Neural progenitor cell (in vitro differentiated cells): ENCODE results near the gene CHTOP. TPM values are rescaled to one million over a fixed set of nuclear protein-coding genes. Genes with fewer than 3 reads are reported as not detected.
A peak's percentile ranks its signal among the peaks of the same experiment; 100 is the strongest.

ENCODE experiments used
- DNase-seq: peaks from one replicate; pipeline ENCODE4 v3.0.0-alpha.2; 2016; ENCODE audit warnings: low spot score
- H2AFZ ChIP-seq: fragments of 200-600 bp; sonication (generic); replicated peaks from 2 replicates; pipeline ENCODE4 v1.6.1; 2016; ENCODE audit warnings: antibody characterized with exemption
- H3F3A ChIP-seq: fragments of 200-600 bp; sonication (generic); 2 replicates; pipeline ENCODE4 v1.6.1; 2016; ENCODE audit warnings: antibody characterized with exemption, low read depth
- H3K27ac ChIP-seq: fragments of 200-600 bp; sonication (generic); 2 replicates; pipeline ENCODE4 v1.5.1; 2016; ENCODE audit warnings: mild to moderate bottlenecking
- H3K27me3 ChIP-seq: fragments of 200-600 bp; sonication (generic); 2 replicates; pipeline ENCODE4 v1.6.1; 2016; ENCODE audit warnings: mild to moderate bottlenecking, moderate library complexity
- H3K36me3 ChIP-seq: fragments of 200-600 bp; sonication (generic); 2 replicates; pipeline ENCODE4 v1.5.1; 2016
- H3K4me1 ChIP-seq: fragments of 200-600 bp; sonication (generic); 2 replicates; pipeline ENCODE4 v1.6.1; 2016; ENCODE audit warnings: mixed run types
- H3K4me2 ChIP-seq: fragments of 200-600 bp; sonication (generic); 2 replicates; pipeline ENCODE4 v1.6.1; 2016
- H3K4me3 ChIP-seq: fragments of 200-600 bp; sonication (generic); 2 replicates; pipeline ENCODE4 v1.5.1; 2016
- H3K79me2 ChIP-seq: fragments of 200-600 bp; sonication (generic); 2 replicates; pipeline ENCODE4 v1.6.1; 2016; ENCODE audit warnings: low read depth
- H3K9ac ChIP-seq: fragments of 200-600 bp; sonication (generic); 2 replicates; pipeline ENCODE4 v1.6.1; 2016
- H3K9me3 ChIP-seq: fragments of 200-600 bp; sonication (generic); 2 replicates; pipeline ENCODE4 v1.5.1; 2016; ENCODE audit warnings: low read depth
- H4K20me1 ChIP-seq: fragments of 200-600 bp; sonication (generic); 2 replicates; pipeline ENCODE4 v1.6.1; 2016; ENCODE audit warnings: low read depth
- H3K27ac Mint-ChIP-seq: 3 replicates; pipeline ENCODE4 v1.8.0; 2021; ENCODE audit warnings: mixed read lengths
- H3K27me3 Mint-ChIP-seq: 2 replicates; pipeline ENCODE4 v1.8.0; 2022; ENCODE audit warnings: low read depth, mild to moderate bottlenecking, inconsistent platforms, moderate library complexity, mixed read lengths; ENCODE audit not compliant: insufficient read depth
- H3K36me3 Mint-ChIP-seq: 3 replicates; pipeline ENCODE4 v1.8.0; 2021; ENCODE audit warnings: mixed read lengths
- H3K4me1 Mint-ChIP-seq: 3 replicates; pipeline ENCODE4 v1.8.0; 2021; ENCODE audit warnings: mixed read lengths
- H3K4me3 Mint-ChIP-seq: 3 replicates; pipeline ENCODE4 v1.8.0; 2021; ENCODE audit warnings: mild to moderate bottlenecking, moderate library complexity, mixed read lengths
- H3K9me3 Mint-ChIP-seq: 3 replicates; pipeline ENCODE4 v1.8.0; 2020; ENCODE audit warnings: mixed read lengths
- CTCF ChIP-seq: fragments of 200-600 bp; sonication (generic); IDR thresholded peaks from 2 replicates; pipeline ENCODE4 v1.5.1; 2017; ENCODE audit warnings: antibody characterized with exemption, mild to moderate bottlenecking
- EZH2 ChIP-seq: fragments of 200-600 bp; sonication (generic); IDR thresholded peaks from 2 replicates; pipeline ENCODE4 v1.6.1; 2017; ENCODE audit warnings: antibody characterized with exemption, mild to moderate bottlenecking, moderate library complexity
- EZH2phosphoT487 ChIP-seq: fragments of 200-600 bp; sonication (generic); IDR thresholded peaks from 2 replicates; pipeline ENCODE4 v1.6.1; 2017; ENCODE audit warnings: antibody characterized with exemption
- total RNA-seq: library from RNA; depleted of rRNA; stranded (reverse); fragments of >200 nt; gene quantifications from 2 replicates; pipeline ENCODE4 v1.2.3, GENCODE V29; 2015; ENCODE audit warnings: low replicate concordance

CHTOP gene
- total RNA-seq, 1 donor from 2014 or later = 96.1 TPM

GRCh38 chr1:153678519-153679336 lies 44.9 kb downstream of the CHTOP start, which contains the start of gene NPR1:
TSS of gene NPR1 (plus strand) at chr1:153678688. CDS start at chr1:153679109, 421 bp downstream.
- Histone ChIP-seq H4K20me1 (peaks cover 5% of the 10 kb centered on the region), H3K27me3 (peaks cover 52% of the 10 kb centered on the region), H3K4me1 (peaks cover 18% of the 10 kb centered on the region), H2AFZ (peak within 1 kb of the TSS; percentile 83), H3K4me2 (peak within 1 kb of the TSS; percentile 94), H3K4me3 (peak within 1 kb of the TSS; percentile 51), H3K36me3 (no peaks in the 10 kb centered on the region), H3K79me2 (no peaks in the 10 kb centered on the region), H3F3A (peaks cover 13% of the 10 kb centered on the region), H3K9me3 (no peaks in the 10 kb centered on the region), H3K27ac (no peak within 1 kb of the TSS), H3K9ac (no peak within 1 kb of the TSS)
- peaks cover 2% of the 10 kb centered on the region for H3K36me3 Mint-ChIP-seq
- H3K9me3 Mint-ChIP-seq = peaks cover 2% of the 10 kb centered on the region
- peak; percentile 49 for DNase-seq
- TF ChIP-seq EZH2 (peak; percentile 83), EZH2phosphoT487 (no peak)
- H3K4me3 Mint-ChIP-seq = peak within 1 kb of the TSS; percentile 80
- H3K4me1 Mint-ChIP-seq = peaks cover 20% of the 10 kb centered on the region
- H3K27ac Mint-ChIP-seq = no peak within 1 kb of the TSS
- H3K27me3 Mint-ChIP-seq = peaks cover 45% of the 10 kb centered on the region

GRCh38 chr1:153679337-153680119 lies 45.7 kb downstream of the CHTOP start:
- H3K27ac ChIP-seq = no peak overlapping the region
- H3K36me3 ChIP-seq = no peaks in the 10 kb centered on the region
- Mint-ChIP-seq H3K9me3 (peaks cover 2% of the 10 kb centered on the region), H3K4me1 (peaks cover 20% of the 10 kb centered on the region), H3K4me3 (peak overlapping the region; percentile 79), H3K27ac (no peak overlapping the region), H3K27me3 (peaks cover 45% of the 10 kb centered on the region), H3K36me3 (peaks cover 2% of the 10 kb centered on the region)
- H3K9me3 ChIP-seq = no peaks in the 10 kb centered on the region
- peak overlapping the region; percentile 83 for H2AFZ ChIP-seq
- H3K79me2 ChIP-seq = no peaks in the 10 kb centered on the region
- peak overlapping the region; percentile 51 for H3K4me3 ChIP-seq
- peak; percentile 70 for DNase-seq
- H4K20me1 ChIP-seq = peaks cover 5% of the 10 kb centered on the region
- H3K9ac ChIP-seq = no peak overlapping the region
- peaks cover 18% of the 10 kb centered on the region for H3K4me1 ChIP-seq
- peak; percentile 63 for TF ChIP-seq EZH2
- peak; percentile 95 for TF ChIP-seq EZH2phosphoT487
- peak; percentile 35 for TF ChIP-seq CTCF
- peaks cover 13% of the 10 kb centered on the region for H3F3A ChIP-seq
- peak overlapping the region; percentile 94 for H3K4me2 ChIP-seq
- peaks cover 52% of the 10 kb centered on the region for H3K27me3 ChIP-seq

- H3K27me3 Mint-ChIP-seq = peaks cover 45% of the 10 kb centered on the region
- H3K36me3 Mint-ChIP-seq = peaks cover 2% of the 10 kb centered on the region
- peak overlapping the region; percentile 83 for H2AFZ ChIP-seq
- H3K9me3 Mint-ChIP-seq = peaks cover 2% of the 10 kb centered on the region
- peak overlapping the region; percentile 51 for H3K4me3 ChIP-seq
- H3K79me2 ChIP-seq = no peaks in the 10 kb centered on the region
- no peak overlapping the region for H3K27ac Mint-ChIP-seq
- H3K9ac ChIP-seq = no peak overlapping the region
- peaks cover 23% of the 10 kb centered on the region for H3K4me1 Mint-ChIP-seq
- peaks cover 13% of the 10 kb centered on the region for H3F3A ChIP-seq
- TF ChIP-seq CTCF (no peak), EZH2 (no peak), EZH2phosphoT487 (no peak)
- DNase-seq = no peak
- H3K36me3 ChIP-seq = no peaks in the 10 kb centered on the region
- H3K9me3 ChIP-seq = no peaks in the 10 kb centered on the region
- H3K4me1 ChIP-seq = peaks cover 18% of the 10 kb centered on the region
- H3K27me3 ChIP-seq = peaks cover 52% of the 10 kb centered on the region
- peak overlapping the region; percentile 79 for H3K4me3 Mint-ChIP-seq
- peak overlapping the region; percentile 94 for H3K4me2 ChIP-seq
- no peak overlapping the region for H3K27ac ChIP-seq
- H4K20me1 ChIP-seq = peaks cover 5% of the 10 kb centered on the region
Measured at GRCh38 chr1:153680120-153680403, 46.2 kb downstream of the CHTOP start.
